ENCODE data around the gene SLC13A1.

- TF ChIP-seq, protein P1, sequence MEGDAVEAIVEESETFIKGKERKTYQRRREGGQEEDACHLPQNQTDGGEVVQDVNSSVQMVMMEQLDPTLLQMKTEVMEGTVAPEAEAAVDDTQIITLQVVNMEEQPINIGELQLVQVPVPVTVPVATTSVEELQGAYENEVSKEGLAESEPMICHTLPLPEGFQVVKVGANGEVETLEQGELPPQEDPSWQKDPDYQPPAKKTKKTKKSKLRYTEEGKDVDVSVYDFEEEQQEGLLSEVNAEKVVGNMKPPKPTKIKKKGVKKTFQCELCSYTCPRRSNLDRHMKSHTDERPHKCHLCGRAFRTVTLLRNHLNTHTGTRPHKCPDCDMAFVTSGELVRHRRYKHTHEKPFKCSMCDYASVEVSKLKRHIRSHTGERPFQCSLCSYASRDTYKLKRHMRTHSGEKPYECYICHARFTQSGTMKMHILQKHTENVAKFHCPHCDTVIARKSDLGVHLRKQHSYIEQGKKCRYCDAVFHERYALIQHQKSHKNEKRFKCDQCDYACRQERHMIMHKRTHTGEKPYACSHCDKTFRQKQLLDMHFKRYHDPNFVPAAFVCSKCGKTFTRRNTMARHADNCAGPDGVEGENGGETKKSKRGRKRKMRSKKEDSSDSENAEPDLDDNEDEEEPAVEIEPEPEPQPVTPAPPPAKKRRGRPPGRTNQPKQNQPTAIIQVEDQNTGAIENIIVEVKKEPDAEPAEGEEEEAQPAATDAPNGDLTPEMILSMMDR (IDR thresholded peaks at IDR 0.05) = no peak
- TF ChIP-seq POLR2A (IDR thresholded peaks at IDR 0.05) = no peak
Observed at GRCh38 chr7:123229426-123229825, 29.7 kb upstream of the SLC13A1 start.

All from lower leg skin (tissue), 3 donors.